ENCODE data around the gene MED16. TPM values are rescaled to one million over a fixed set of nuclear protein-coding genes. Genes with fewer than 3 reads are reported as not detected.
A peak's percentile ranks its signal among the peaks of the same experiment; 100 is the strongest.

MED16 gene
- total and polyA plus RNA-seq, 2 of the 13 experiments (the other 11 are each of a cell fraction or from before 2014, with no cell fraction given) = 13.3 to 14.8 TPM

DNA sequence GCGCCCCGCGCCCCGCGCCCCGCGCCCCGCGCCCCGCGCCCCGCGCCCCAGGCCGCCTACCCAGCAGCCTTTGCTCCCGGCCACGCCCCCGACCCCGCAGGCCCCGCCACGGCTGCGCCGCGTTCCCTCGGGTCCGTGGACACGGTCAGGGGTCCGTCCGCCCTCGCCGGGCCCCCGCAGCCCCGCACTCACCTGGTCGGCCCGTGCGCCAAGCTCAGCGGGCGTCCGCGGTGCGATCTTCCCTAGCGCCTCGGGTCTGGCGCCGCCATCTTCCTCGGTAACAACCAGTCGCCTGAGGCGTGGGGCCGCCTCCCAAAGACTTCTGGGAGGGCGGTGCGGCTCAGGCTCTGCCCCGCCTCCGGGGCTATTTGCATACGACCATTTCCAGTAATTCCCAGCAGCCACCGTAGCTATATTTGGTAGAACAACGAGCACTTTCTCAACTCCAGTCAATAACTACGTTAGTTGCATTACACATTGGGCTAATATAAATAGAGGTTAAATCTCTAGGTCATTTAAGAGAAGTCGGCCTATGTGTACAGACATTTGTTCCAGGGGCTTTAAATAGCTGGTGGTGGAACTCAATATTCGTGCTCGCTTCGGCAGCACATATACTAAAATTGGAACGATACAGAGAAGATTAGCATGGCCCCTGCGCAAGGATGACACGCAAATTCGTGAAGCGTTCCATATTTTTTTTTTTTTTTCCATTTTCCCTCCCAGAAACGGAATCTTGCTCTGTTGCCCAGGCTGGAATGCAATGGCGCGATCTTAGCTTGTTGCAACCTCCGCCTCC is at the start of gene MED16, which contains the start of gene RNU6-9 (continued):
- TF ChIP-seq, protein P1, sequence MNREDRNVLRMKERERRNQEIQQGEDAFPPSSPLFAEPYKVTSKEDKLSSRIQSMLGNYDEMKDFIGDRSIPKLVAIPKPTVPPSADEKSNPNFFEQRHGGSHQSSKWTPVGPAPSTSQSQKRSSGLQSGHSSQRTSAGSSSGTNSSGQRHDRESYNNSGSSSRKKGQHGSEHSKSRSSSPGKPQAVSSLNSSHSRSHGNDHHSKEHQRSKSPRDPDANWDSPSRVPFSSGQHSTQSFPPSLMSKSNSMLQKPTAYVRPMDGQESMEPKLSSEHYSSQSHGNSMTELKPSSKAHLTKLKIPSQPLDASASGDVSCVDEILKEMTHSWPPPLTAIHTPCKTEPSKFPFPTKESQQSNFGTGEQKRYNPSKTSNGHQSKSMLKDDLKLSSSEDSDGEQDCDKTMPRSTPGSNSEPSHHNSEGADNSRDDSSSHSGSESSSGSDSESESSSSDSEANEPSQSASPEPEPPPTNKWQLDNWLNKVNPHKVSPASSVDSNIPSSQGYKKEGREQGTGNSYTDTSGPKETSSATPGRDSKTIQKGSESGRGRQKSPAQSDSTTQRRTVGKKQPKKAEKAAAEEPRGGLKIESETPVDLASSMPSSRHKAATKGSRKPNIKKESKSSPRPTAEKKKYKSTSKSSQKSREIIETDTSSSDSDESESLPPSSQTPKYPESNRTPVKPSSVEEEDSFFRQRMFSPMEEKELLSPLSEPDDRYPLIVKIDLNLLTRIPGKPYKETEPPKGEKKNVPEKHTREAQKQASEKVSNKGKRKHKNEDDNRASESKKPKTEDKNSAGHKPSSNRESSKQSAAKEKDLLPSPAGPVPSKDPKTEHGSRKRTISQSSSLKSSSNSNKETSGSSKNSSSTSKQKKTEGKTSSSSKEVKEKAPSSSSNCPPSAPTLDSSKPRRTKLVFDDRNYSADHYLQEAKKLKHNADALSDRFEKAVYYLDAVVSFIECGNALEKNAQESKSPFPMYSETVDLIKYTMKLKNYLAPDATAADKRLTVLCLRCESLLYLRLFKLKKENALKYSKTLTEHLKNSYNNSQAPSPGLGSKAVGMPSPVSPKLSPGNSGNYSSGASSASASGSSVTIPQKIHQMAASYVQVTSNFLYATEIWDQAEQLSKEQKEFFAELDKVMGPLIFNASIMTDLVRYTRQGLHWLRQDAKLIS (CRISPR knock-in tag; IDR thresholded peaks at IDR 0.05) = no peak
- TF ChIP-seq, protein P2, sequence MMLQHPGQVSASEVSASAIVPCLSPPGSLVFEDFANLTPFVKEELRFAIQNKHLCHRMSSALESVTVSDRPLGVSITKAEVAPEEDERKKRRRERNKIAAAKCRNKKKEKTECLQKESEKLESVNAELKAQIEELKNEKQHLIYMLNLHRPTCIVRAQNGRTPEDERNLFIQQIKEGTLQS (CRISPR knock-in tag; IDR thresholded peaks at IDR 0.05) = peak; percentile 29; the same call in 1 of the 2 replicates
- TF ChIP-seq RORA (CRISPR knock-in tag; IDR thresholded peaks at IDR 0.05) = no peak
- TF ChIP-seq MAFG (CRISPR knock-in tag; IDR thresholded peaks at IDR 0.05) = no peak
- no peak for TF ChIP-seq ZNF460 (CRISPR knock-in tag; IDR thresholded peaks at IDR 0.05; ENCODE audit: borderline replicate concordance)
- TF ChIP-seq ZFP41 (CRISPR knock-in tag; IDR thresholded peaks at IDR 0.05; ENCODE audit: borderline replicate concordance) = no peak
- TF ChIP-seq IRX3 (CRISPR knock-in tag; IDR thresholded peaks at IDR 0.05; ENCODE audit: borderline replicate concordance, low read depth) = no peak
- no peak for TF ChIP-seq ZNF138 (CRISPR knock-in tag; IDR thresholded peaks at IDR 0.05; ENCODE audit: low read depth)
- no peak for TF ChIP-seq SOX13 (IDR thresholded peaks at IDR 0.05)
- no peak for TF ChIP-seq SOX13 (CRISPR knock-in tag; conservative IDR thresholded peaks at IDR 0.05 in 1 of 2, IDR thresholded peaks at IDR 0.05 in 1 of 2)
- TF ChIP-seq ZNF83 (CRISPR knock-in tag; IDR thresholded peaks at IDR 0.05; ENCODE audit: borderline replicate concordance) = no peak
- 0 out of 2 replicates have a peak, but pooled peaks have one; percentile 39 for TF ChIP-seq ZNF615 (CRISPR knock-in tag; IDR thresholded peaks at IDR 0.05; ENCODE audit: borderline replicate concordance)
- 0 out of 2 replicates have a peak, but pooled peaks have one; percentile 57 for TF ChIP-seq ZNF235 (CRISPR knock-in tag; IDR thresholded peaks at IDR 0.05; ENCODE audit: borderline replicate concordance)
- no peak for TF ChIP-seq HMG20B (CRISPR knock-in tag; conservative IDR thresholded peaks at IDR 0.05)
- TF ChIP-seq ZNF451 (CRISPR knock-in tag; IDR thresholded peaks at IDR 0.05) = no peak
- TF ChIP-seq ARNT (IDR thresholded peaks at IDR 0.05) = no peak
- no peak for TF ChIP-seq RCOR2 (CRISPR knock-in tag; IDR thresholded peaks at IDR 0.05)
- TF ChIP-seq NFIB (CRISPR knock-in tag; IDR thresholded peaks at IDR 0.05; ENCODE audit: borderline replicate concordance) = no peak
- TF ChIP-seq PHF20 (CRISPR knock-in tag; IDR thresholded peaks at IDR 0.05) = peak; percentile 79
- TF ChIP-seq ZNF382 (CRISPR knock-in tag; IDR thresholded peaks at IDR 0.05; ENCODE audit: borderline replicate concordance) = no peak
- peak; percentile 66; the same call in 1 of the 2 replicates for TF ChIP-seq SMYD3 (CRISPR knock-in tag; IDR thresholded peaks at IDR 0.05)
- TF ChIP-seq SATB2 (CRISPR knock-in tag; IDR thresholded peaks at IDR 0.05) = peak; percentile 66; the same call in 1 of the 2 replicates
- TF ChIP-seq PPARG (CRISPR knock-in tag; conservative IDR thresholded peaks at IDR 0.05) = peak; percentile 18; the same call in 1 of the 2 replicates
- TF ChIP-seq ZBTB21 (CRISPR knock-in tag; IDR thresholded peaks at IDR 0.05) = no peak
- TF ChIP-seq ZNF232 (CRISPR knock-in tag; IDR thresholded peaks at IDR 0.05; ENCODE audit: borderline replicate concordance) = 0 out of 2 replicates have a peak, but pooled peaks have one; percentile 31
- no peak for TF ChIP-seq ZNF337 (CRISPR knock-in tag; IDR thresholded peaks at IDR 0.05; ENCODE audit: borderline replicate concordance, low read depth)
- TF ChIP-seq ZNF367 (CRISPR knock-in tag; IDR thresholded peaks at IDR 0.05; ENCODE audit: borderline replicate concordance) = no peak
